Rectal smooth muscle tissue (tissue), 1 donor: ENCODE results near the gene VKORC1.

Source experiments
- H3K27ac ChIP-seq: one replicate; pipeline ENCODE4 v1.7.0; 2013; ENCODE audit warnings: low read depth, low read length, inconsistent platforms
- H3K27me3 ChIP-seq: one replicate; pipeline ENCODE4 v1.7.0; 2013; ENCODE audit warnings: low read length; ENCODE audit not compliant: control insufficient read depth, insufficient read depth
- H3K36me3 ChIP-seq: one replicate; pipeline ENCODE4 v1.7.0; 2013; ENCODE audit warnings: low read length; ENCODE audit not compliant: control insufficient read depth, insufficient read depth
- H3K4me1 ChIP-seq: one replicate; pipeline ENCODE4 v1.7.0; 2013; ENCODE audit warnings: low read length; ENCODE audit not compliant: control insufficient read depth, insufficient read depth
- H3K4me3 ChIP-seq: one replicate; pipeline ENCODE4 v1.7.0; 2013; ENCODE audit warnings: low read length
- H3K9ac ChIP-seq: one replicate; pipeline ENCODE4 v1.7.0; 2013; ENCODE audit warnings: low read length

Gene VKORC1

DNA sequence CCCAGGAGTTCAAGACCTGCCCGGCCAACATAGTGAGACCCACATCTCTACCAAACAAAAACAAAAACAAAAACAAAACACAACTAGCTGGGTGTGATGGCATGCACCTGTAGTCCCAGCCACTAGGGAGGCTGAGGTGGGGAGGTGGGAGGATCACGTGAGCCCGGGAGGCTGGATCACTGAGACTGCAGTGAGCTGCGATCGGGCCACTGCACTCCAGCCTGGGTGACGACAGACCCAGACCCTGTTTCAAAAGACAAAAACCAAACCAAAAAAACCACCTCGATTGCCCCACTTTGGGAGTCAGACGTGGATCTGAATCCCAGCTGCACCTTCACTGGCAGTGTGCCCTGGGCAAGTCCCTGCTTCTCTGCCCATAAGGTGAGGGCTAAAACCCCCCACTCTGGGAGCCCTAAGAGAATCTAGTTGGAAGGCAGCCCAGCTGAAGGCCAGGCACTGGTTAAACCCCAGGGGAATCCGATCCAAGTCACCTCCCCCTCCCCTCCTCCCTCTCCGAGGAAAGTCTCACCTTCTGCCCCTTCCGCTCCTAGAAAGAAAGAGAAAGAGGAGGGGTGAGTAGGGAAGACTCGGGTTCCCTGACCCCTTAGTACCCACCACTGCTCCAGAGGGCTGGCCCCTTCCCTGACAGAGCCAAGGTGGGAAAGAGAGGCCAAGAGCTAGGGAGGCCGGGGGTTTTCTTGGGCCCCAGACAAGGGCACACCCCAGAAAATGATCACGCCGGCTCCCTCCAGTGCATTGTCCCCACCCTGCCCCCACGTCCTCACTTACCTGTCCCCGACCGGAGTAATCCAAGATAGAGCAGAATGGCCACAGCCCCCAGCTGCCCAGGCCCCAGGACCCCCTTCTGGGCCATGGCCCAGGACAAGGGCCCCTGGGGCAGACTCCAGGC is 40.3 kb upstream of the VKORC1 start:
- H3K27me3 ChIP-seq, result no peaks in the 10 kb centered on the region
- no peak overlapping the region for H3K27ac ChIP-seq
- no peaks in the 10 kb centered on the region for H3K4me1 ChIP-seq
- H3K36me3 ChIP-seq, result peaks cover 9% of the 10 kb centered on the region
- peak overlapping the region; percentile 70 for H3K4me3 ChIP-seq
- peak overlapping the region; percentile 64 for H3K9ac ChIP-seq

DNA sequence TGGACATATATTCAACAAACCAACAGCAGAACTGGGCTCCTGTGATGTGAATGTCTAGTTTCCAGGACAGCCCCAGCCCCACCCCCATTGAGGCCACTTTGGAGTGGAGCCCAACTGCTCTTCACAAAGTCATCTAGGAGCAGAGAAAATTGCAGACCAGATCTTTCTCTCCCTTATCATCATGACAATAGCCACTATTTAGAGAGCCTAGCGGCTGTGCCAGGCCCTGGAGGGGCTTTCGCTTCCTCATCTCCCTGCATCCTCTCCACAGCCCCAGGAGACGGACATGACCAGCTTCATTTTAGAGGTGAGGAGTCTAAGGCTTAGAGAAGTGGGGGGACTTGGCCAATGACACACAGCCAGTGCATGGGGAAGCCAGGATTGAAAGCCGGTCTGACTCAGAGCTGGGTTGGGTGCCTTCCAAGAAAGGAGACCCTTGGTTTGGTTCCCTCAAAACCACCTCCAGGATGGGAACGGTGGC is 39.5 kb upstream of the VKORC1 start:
- peaks cover 9% of the 10 kb centered on the region for H3K36me3 ChIP-seq
- H3K4me3 ChIP-seq, result peak overlapping the region; percentile 70
- no peak overlapping the region for H3K9ac ChIP-seq
- no peak overlapping the region for H3K27ac ChIP-seq
- H3K27me3 ChIP-seq, result no peaks in the 10 kb centered on the region
- no peaks in the 10 kb centered on the region for H3K4me1 ChIP-seq

DNA sequence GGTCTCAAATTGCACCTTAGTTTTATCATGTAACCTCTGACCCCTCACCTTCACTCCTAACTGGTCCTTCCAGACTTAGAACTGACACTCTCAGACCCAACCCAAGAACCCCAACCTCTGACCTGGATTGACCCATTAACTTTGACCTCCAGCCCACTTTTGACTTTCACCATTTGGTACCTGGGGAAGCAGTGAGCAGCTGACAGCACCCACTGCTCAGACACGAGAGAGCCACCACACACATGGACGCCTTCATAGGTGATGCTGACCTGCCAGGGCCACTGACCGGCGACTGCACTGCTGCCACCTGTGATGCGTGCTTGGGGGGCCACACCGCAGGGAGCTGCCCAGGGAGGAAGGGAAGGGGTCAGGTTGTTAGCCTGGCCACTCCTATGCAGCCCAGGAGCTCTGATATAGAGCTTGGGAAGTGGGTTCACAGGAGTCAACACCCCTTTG is 38.5 kb upstream of the VKORC1 start:
- H3K27ac ChIP-seq, result no peak overlapping the region
- peaks cover 13% of the 10 kb centered on the region for H3K36me3 ChIP-seq
- H3K4me3 ChIP-seq, result no peak overlapping the region
- H3K9ac ChIP-seq, result no peak overlapping the region
- H3K4me1 ChIP-seq, result no peaks in the 10 kb centered on the region
- H3K27me3 ChIP-seq, result no peaks in the 10 kb centered on the region

DNA sequence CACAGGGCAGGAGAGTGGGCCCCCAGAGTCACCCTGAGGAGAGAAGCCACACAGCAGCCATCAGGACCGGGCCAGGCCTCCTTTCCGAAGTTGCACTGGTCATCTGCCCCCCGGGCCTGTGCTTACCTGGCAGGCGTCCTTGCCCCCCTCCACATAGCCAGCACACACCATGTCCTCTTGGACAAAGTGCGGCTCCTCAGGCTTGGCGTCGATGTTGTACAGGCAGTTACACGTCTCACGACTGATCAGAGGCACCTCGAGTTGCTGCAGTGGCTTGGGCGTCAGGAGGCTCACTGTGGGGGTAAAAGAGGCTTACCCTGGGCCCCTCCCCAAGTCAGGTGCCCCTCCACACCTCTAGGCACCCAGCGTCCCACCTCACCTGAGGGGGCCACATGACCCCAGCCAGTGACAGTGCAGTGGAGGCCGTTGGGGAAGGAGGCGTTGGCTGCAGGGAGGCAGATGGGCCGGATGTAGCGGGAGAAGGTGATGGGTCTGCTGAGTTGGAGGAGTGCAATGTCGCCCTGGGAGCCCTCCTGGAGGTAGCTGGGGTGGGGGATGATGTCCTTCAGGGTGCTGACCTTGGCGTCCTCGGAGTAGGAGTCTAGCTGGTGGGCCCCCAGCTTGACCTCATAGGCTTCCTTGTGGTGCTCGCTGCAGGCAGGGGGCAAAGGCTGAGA is 37.8 kb upstream of the VKORC1 start:
- no peaks in the 10 kb centered on the region for H3K27me3 ChIP-seq
- H3K27ac ChIP-seq, result no peak overlapping the region
- no peaks in the 10 kb centered on the region for H3K4me1 ChIP-seq
- H3K36me3 ChIP-seq, result peaks cover 15% of the 10 kb centered on the region
- H3K4me3 ChIP-seq, result no peak overlapping the region
- H3K9ac ChIP-seq, result no peak overlapping the region

DNA sequence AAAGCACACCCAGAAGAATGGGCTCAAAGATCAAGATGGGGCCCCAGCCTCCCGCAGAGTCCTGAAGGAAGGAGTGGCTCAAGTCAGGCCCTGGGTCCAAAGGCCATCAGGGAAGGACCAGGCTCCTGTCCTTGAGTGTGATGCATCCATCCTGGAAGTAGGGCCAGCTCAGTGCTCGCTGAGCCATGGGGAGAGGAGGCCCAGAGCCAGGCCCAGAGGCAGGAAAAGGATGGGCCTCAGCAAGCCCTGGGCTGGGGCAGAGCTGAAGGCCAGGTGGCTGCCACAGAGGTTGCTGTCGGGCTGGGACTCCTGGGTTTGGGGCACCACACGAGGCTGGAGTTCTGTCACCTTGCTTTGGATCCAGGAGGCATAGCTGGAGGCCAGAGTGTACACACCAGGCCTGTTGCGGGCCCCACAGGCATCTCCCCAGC is 37.3 kb upstream of the VKORC1 start:
- Histone ChIP-seq H3K4me3 (no peak overlapping the region), H3K4me1 (no peaks in the 10 kb centered on the region), H3K36me3 (peaks cover 15% of the 10 kb centered on the region), H3K27me3 (no peaks in the 10 kb centered on the region), H3K27ac (no peak overlapping the region), H3K9ac (no peak overlapping the region)

DNA sequence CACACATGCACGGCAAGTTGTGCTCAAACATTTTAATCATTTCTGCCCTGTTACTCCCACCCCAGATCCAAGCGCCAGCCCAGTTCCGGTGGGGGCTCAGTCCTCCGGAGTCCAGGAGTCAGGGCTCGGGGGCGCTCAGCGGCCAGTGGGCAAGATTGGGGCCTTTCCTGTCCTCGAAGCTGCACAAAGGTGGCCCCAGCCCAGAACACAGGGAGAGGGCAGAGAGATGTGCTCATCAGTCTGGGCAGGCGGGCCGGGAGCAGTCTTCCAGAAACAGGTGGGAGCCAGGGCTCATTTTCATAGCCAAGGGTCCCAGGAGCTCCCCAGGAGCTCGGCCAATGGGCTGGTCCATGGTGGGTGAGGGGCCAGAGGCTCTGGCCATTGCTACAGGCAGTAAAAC is 36.8 kb upstream of the VKORC1 start:
- H3K9ac ChIP-seq, result no peak overlapping the region
- no peaks in the 10 kb centered on the region for H3K4me1 ChIP-seq
- H3K27me3 ChIP-seq, result no peaks in the 10 kb centered on the region
- peaks cover 15% of the 10 kb centered on the region for H3K36me3 ChIP-seq
- H3K4me3 ChIP-seq, result no peak overlapping the region
- no peak overlapping the region for H3K27ac ChIP-seq

DNA sequence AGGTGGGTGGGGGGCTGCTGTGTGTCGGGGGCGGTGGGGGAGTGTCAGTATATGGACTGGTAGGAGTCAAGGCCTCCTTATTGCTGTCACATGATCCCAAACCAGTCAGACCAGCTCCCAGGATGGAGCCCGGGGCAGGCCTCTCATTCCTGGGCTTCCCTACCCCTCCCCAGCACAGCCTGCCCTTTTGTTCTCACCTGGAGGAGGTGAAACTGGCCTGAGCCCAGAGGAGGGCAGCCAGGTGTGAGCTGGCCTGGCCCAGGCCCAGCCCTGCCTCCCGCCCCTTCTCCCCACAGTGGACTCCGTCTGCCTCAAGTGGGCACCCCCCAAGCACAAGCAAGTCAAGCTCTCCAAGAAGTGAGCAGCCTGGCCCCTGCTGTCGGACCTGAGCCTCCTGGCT is 36.3 kb upstream of the VKORC1 start:
- Histone ChIP-seq H3K27ac (no peak overlapping the region), H3K4me1 (no peaks in the 10 kb centered on the region)

DNA sequence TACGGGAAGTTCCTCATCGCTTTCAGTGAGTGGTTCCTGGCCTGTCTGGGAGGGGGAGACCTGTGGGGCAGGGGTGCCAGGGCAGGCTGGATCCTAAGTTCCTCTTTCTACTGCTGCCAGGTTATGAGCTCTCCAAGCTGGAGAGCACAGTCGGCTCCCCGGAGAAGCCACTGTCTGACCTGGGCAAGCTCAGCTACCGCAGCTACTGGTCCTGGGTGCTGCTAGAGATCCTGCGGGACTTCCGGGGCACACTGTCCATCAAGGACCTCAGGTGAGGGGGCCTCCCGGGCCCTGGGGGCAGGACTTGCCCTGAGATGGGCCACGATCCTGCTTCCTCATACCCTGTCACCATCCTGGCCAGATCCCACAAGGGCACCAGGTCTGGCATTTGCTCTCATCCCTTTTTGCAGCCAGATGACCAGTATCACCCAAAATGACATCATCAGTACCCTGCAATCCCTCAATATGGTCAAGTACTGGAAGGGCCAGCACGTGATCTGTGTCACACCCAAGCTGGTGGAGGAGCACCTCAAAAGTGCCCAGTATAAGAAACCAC is 35.8 kb upstream of the VKORC1 start:
- Histone ChIP-seq H3K4me1 (no peaks in the 10 kb centered on the region), H3K9ac (no peak overlapping the region), H3K27me3 (no peaks in the 10 kb centered on the region), H3K4me3 (no peak overlapping the region), H3K36me3 (peaks cover 15% of the 10 kb centered on the region), H3K27ac (no peak overlapping the region)

More for the DNA sequence above, 36.3 kb upstream of the VKORC1 start:
- no peaks in the 10 kb centered on the region for H3K27me3 ChIP-seq
- H3K9ac ChIP-seq, result no peak overlapping the region
- H3K4me3 ChIP-seq, result no peak overlapping the region
- peaks cover 15% of the 10 kb centered on the region for H3K36me3 ChIP-seq

DNA sequence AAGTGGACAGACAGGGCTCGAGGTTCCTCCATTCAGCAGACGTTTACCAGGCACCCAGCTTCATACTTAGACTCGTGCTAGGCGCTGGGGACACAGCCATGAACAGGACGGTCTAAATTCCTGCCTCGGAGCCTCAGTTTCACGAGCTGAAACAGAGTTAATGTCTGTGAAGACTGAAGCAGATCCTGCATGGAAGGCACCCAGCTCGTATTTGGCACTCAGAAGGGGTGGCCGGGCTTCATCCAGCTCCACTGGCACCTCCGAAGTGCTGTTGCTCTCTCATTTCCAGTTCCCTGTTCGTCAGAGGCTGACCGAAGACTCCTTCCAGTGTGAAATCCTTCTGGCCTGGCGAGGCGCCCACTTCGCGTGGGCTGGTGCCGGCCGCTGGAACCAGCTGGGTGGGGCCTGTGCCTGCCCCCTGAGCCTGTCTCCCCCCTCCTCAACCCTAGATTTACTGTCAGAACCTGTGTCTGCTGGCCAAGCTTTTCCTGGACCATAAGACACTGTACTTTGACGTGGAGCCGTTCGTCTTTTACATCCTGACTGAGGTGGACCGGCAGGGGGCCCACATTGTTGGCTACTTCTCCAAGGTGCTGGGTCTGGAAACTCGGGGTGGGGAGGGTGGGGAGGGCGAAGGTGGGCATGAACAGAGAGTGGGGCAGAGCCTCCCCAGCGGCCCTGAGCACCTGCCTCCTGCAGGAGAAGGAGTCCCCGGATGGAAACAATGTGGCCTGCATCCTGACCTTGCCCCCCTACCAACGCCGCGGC is 35.2 kb upstream of the VKORC1 start:
- Histone ChIP-seq H3K27me3 (no peaks in the 10 kb centered on the region), H3K4me1 (no peaks in the 10 kb centered on the region), H3K36me3 (peaks cover 15% of the 10 kb centered on the region), H3K4me3 (no peak overlapping the region), H3K9ac (no peak overlapping the region), H3K27ac (peak overlapping the region; percentile 64)

DNA sequence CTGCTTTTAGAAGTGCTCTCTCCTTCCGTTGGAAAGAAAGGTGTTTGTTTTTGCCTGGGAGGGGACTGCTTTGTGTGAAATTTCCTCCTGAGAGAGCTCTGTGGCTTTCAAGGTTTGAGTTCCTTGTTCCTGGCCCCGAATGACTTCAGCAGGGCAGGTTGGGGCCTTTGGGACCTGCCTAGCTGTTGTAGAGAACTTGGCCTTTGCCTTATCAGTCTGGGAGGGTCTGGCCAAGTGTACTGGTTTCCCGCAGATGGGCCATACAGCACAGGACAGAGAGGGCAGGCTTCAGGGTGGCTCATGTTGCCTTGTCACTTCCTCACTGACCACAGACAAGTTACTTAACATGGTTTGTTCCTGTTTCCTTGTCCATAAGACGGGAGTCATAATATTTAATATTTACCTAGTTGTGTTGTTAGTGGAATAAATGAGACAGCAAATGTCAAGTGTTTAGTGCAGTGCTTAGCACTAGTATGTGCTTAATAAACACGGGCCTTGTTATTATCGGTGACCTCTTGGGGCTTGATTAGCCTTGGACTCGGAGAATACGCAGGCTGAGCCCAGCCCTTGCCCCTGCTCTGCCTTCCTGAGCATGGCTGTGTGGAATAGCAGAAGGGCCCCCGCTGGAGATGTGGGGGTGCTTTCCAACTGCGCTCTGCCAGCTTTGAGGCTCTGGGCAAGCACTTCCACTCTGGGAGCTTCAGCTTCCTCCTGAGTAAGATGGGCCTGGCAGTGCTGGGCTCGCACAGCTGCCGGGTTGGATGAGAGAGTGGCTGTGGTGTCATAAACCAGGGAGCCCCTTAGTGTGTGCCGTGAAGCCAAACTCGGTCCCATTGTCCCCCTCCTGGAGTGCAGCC is 34.3 kb upstream of the VKORC1 start:
- peaks cover 15% of the 10 kb centered on the region for H3K36me3 ChIP-seq
- no peak overlapping the region for H3K4me3 ChIP-seq
- H3K9ac ChIP-seq, result no peak overlapping the region
- H3K4me1 ChIP-seq, result no peaks in the 10 kb centered on the region
- H3K27me3 ChIP-seq, result no peaks in the 10 kb centered on the region
- peak overlapping the region; percentile 64 for H3K27ac ChIP-seq

DNA sequence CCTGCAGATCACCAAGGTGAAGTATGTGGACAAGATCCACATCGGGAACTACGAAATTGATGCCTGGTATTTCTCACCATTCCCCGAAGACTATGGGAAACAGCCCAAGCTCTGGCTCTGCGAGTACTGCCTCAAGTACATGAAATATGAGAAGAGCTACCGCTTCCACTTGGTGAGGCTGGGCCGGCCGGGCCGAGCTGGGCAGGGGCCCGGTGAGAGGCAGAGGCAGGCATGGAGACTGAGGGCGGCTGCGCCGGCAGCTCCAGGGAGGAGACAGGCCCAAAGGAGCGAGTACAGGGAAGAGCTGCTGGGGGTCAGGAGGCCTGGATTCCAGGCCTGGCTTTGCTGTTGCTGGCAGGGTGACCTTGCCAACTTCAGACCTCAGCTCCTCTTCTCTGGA is 32.6 kb upstream of the VKORC1 start:
- H3K4me3 ChIP-seq, result no peak overlapping the region
- peaks cover 14% of the 10 kb centered on the region for H3K36me3 ChIP-seq
- H3K4me1 ChIP-seq, result no peaks in the 10 kb centered on the region
- H3K27me3 ChIP-seq, result no peaks in the 10 kb centered on the region
- H3K27ac ChIP-seq, result no peak overlapping the region
- H3K9ac ChIP-seq, result no peak overlapping the region
